ENCODE results near the gene FARS2. TPM values are rescaled to one million over a fixed set of nuclear protein-coding genes. Genes with fewer than 3 reads are reported as not detected.
"Not testable (repeated sequence)": the region's sequence is repeated elsewhere in the genome, so short reads cannot be mapped to it uniquely, and the experiment has no call there.

The FARS2 gene
- polyA plus RNA-seq, 1 donor from 2014 or later: 11.9 TPM

DNA sequence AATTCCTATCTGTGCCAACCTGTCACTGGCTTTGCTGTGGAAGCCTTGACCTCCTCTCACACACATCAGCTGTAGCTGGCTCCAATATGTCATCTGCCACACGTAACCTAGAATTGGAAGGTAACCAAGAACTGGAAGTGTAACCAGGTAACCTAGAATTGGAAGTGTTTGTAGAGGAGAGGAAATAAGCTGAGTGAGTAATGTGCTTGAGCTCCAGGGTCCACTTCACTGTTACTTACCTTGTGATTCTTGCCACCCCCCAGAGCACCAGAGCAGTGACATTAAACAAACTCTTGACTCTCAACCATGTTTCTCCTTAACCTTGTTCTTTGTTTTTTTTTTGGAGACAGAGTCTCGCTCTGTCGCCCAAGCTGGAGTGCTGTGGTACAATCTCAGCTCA, 394.9 kb downstream of the FARS2 start:
- no peaks in the 10 kb centered on the region for H3K36me3 ChIP-seq (ENCODE audit: insufficient read depth, low read length)
- no peaks in the 10 kb centered on the region for H3K9me2 ChIP-seq (ENCODE audit: insufficient read depth, low read length)
- no peaks in the 10 kb centered on the region for H3K9me3 ChIP-seq (ENCODE audit: low read length)
- no peak overlapping the region for H3K4me2 ChIP-seq (ENCODE audit: low read length)
- no peaks in the 10 kb centered on the region for H3F3A ChIP-seq (ENCODE audit: insufficient read depth, low read length, poor library complexity, severe bottlenecking)
- H3K9ac ChIP-seq (ENCODE audit: low read length): no peak overlapping the region
- H3K27me3 ChIP-seq (ENCODE audit: insufficient read depth, low read depth, low read length): no peaks in the 10 kb centered on the region
- no peak overlapping the region for H2AFZ ChIP-seq (ENCODE audit: low read depth, low read length)
- H3K27ac ChIP-seq (ENCODE audit: low read length): no peak overlapping the region
- H4K20me1 ChIP-seq (ENCODE audit: insufficient read depth): no peaks in the 10 kb centered on the region
- H3K4me3 ChIP-seq (ENCODE audit: low read length): no peak overlapping the region
- H3K79me2 ChIP-seq (replicated peaks; ENCODE audit: insufficient read depth, low read length): no peaks in the 10 kb centered on the region
- TF ChIP-seq RAD21 (conservative IDR thresholded peaks at IDR 0.05) (no peak), EP300 (conservative IDR thresholded peaks at IDR 0.05; ENCODE audit: poor library complexity, severe bottlenecking) (no peak), TAF1 (IDR thresholded peaks at IDR 0.05; ENCODE audit: low read depth) (no peak), SMC3 (conservative IDR thresholded peaks at IDR 0.05; ENCODE audit: poor library complexity) (no peak), POLR2AphosphoS5 (IDR thresholded peaks at IDR 0.05) (no peak), EZH2 (IDR thresholded peaks at IDR 0.05; ENCODE audit: borderline replicate concordance, insufficient read depth, low read length, poor library complexity, severe bottlenecking) (no peak), MXI1 (conservative IDR thresholded peaks at IDR 0.05; ENCODE audit: poor library complexity, severe bottlenecking) (no peak)
- TF ChIP-seq, protein P1, sequence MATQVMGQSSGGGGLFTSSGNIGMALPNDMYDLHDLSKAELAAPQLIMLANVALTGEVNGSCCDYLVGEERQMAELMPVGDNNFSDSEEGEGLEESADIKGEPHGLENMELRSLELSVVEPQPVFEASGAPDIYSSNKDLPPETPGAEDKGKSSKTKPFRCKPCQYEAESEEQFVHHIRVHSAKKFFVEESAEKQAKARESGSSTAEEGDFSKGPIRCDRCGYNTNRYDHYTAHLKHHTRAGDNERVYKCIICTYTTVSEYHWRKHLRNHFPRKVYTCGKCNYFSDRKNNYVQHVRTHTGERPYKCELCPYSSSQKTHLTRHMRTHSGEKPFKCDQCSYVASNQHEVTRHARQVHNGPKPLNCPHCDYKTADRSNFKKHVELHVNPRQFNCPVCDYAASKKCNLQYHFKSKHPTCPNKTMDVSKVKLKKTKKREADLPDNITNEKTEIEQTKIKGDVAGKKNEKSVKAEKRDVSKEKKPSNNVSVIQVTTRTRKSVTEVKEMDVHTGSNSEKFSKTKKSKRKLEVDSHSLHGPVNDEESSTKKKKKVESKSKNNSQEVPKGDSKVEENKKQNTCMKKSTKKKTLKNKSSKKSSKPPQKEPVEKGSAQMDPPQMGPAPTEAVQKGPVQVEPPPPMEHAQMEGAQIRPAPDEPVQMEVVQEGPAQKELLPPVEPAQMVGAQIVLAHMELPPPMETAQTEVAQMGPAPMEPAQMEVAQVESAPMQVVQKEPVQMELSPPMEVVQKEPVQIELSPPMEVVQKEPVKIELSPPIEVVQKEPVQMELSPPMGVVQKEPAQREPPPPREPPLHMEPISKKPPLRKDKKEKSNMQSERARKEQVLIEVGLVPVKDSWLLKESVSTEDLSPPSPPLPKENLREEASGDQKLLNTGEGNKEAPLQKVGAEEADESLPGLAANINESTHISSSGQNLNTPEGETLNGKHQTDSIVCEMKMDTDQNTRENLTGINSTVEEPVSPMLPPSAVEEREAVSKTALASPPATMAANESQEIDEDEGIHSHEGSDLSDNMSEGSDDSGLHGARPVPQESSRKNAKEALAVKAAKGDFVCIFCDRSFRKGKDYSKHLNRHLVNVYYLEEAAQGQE (IDR thresholded peaks at IDR 0.05; ENCODE audit: borderline replicate concordance): no peak
- TF ChIP-seq, protein P2, sequence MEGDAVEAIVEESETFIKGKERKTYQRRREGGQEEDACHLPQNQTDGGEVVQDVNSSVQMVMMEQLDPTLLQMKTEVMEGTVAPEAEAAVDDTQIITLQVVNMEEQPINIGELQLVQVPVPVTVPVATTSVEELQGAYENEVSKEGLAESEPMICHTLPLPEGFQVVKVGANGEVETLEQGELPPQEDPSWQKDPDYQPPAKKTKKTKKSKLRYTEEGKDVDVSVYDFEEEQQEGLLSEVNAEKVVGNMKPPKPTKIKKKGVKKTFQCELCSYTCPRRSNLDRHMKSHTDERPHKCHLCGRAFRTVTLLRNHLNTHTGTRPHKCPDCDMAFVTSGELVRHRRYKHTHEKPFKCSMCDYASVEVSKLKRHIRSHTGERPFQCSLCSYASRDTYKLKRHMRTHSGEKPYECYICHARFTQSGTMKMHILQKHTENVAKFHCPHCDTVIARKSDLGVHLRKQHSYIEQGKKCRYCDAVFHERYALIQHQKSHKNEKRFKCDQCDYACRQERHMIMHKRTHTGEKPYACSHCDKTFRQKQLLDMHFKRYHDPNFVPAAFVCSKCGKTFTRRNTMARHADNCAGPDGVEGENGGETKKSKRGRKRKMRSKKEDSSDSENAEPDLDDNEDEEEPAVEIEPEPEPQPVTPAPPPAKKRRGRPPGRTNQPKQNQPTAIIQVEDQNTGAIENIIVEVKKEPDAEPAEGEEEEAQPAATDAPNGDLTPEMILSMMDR (IDR thresholded peaks at IDR 0.05; ENCODE audit: poor library complexity, severe bottlenecking): no peak

DNA sequence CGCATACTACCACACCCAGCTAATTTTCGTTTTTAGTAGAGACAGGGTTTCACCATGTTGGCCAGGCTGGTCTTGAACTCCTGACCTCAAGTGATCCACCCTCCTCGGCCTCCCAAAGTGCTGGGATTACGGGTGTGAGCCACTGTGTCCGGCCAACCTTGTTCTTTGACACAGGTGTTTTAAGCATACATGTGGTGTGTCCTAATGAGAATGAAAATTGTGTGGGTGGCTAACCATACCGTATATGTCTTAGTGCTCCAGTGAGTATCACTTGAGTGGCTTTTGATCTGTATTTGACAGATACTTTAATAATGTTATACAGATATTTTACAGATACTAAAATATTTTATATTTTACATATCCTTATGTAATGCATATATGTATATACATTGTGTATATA, 395.4 kb downstream of the FARS2 start:
- H3K9me3 ChIP-seq (ENCODE audit: low read length); H2AFZ ChIP-seq (ENCODE audit: low read depth, low read length); H4K20me1 ChIP-seq (ENCODE audit: insufficient read depth); H3K9me2 ChIP-seq (ENCODE audit: insufficient read depth, low read length); H3K4me2 ChIP-seq (ENCODE audit: low read length); H3K79me2 ChIP-seq (replicated peaks; ENCODE audit: insufficient read depth, low read length); H3K4me3 ChIP-seq (ENCODE audit: low read length); H3K9ac ChIP-seq (ENCODE audit: low read length); H3F3A ChIP-seq (ENCODE audit: insufficient read depth, low read length, poor library complexity, severe bottlenecking); H3K27ac ChIP-seq (ENCODE audit: low read length); H3K36me3 ChIP-seq (ENCODE audit: insufficient read depth, low read length); H3K27me3 ChIP-seq (ENCODE audit: insufficient read depth, low read depth, low read length): not testable (repeated sequence)
